Heart left ventricle (tissue), 13 donors: ENCODE results near the gene RHBDD2.

Experiments
- CTCF ChIP-seq, 12 donors: fragments of 200-600 bp; sonication (generic) in 4 of 12; IDR thresholded peaks; one replicate each; pipeline versions ENCODE4 v1.5.0 to v1.8.0; 2018 to 2022; ENCODE audit warnings: antibody characterized with exemption in 12 of 12, mild to moderate bottlenecking in 5 of 12
- POLR2A ChIP-seq, 2 donors: fragments of 450-650 bp; IDR thresholded peaks; one replicate each; pipeline ENCODE4 v1.6.1; 2017; ENCODE audit warnings: antibody characterized with exemption in 2 of 2, mild to moderate bottlenecking in 2 of 2, moderate library complexity in 2 of 2
- donor health status: ischemic (EF 13 %, LVEDD 7.1; RV severe dilation, severe dysfunction).
- donor health status: DM: no; HTN: yes; CAD: no.
- donor health status: DM: no; HTN: no; CAD: no.
- donor health status: ischemic (EF 25% LVEDD 6.9; RV normal size, moderate dysfunction).
- donor health status: ischemic (EF 25% LVEDD 5.7; RV mildly dilated, moderate dysfunction).
- donor health status: ischemic (EF 35%, LVEDD 5.7; RV mildly dilated, moderate dysfunction).
- donor health status: nonischemic (EF 11% LVEDD 7.7; RV severe dilation, severe dysfunction).
- donor health status: DM: yes; HTN: yes; CAD: no.
- donor health status: PGD.
- donor health status: ischemic (EF 29% LVEDD 5.4; RV normal size, mild dysfunction).
- donor health status: nonischemic (EF 23%, LVEDD 6.1; RV moderate dilation, normal function).

- no peak for TF ChIP-seq CTCF (IDR thresholded peaks at IDR 0.05)
- no peak for TF ChIP-seq POLR2A (IDR thresholded peaks at IDR 0.05)
Measured at GRCh38 chr7:75876126-75876881, 2.5 kb upstream of the RHBDD2 start.
